Glomerular visceral epithelial cell (primary cell): ENCODE results near the gene TEX101.

ENCODE experiments used
- DNase-seq: peaks from one replicate; pipeline ENCODE4 v3.0.0-alpha.2; 2016; ENCODE audit errors: extremely low spot score

Gene TEX101

GRCh38 chr19:43446746-43447489 lies 32.2 kb downstream of the TEX101 start:
- peak; percentile 75 for DNase-seq

- DNase-seq, result no peak
Observed at GRCh38 chr19:43447655-43448054, 33.0 kb downstream of the TEX101 start.

GRCh38 chr19:43450545-43450997 lies 35.9 kb downstream of the TEX101 start:
- peak; percentile 69 for DNase-seq

GRCh38 chr19:43452582-43452981 lies 37.9 kb downstream of the TEX101 start:
- DNase-seq, result no peak

GRCh38 chr19:43454031-43454430 lies 39.3 kb downstream of the TEX101 start:
- DNase-seq, result no peak

GRCh38 chr19:43455321-43456113 lies 40.8 kb downstream of the TEX101 start:
- no peak for DNase-seq

- DNase-seq, result no peak
Observed at GRCh38 chr19:43457809-43458208, 43.1 kb downstream of the TEX101 start.

GRCh38 chr19:43460362-43461016 lies 45.8 kb downstream of the TEX101 start:
- DNase-seq, result no peak

- DNase-seq, result no peak
Observed at GRCh38 chr19:43461303-43461702, 46.6 kb downstream of the TEX101 start.

- DNase-seq, result no peak
Observed at GRCh38 chr19:43462383-43462782, 47.7 kb downstream of the TEX101 start.

GRCh38 chr19:43462785-43463380 lies 48.2 kb downstream of the TEX101 start:
- DNase-seq, result no peak

- peak; percentile 96 for DNase-seq
Observed at GRCh38 chr19:43463381-43464133, 48.9 kb downstream of the TEX101 start.

- DNase-seq, result no peak
Observed at GRCh38 chr19:43464134-43464775, 49.6 kb downstream of the TEX101 start.

- no peak for DNase-seq
Observed at GRCh38 chr19:43465468-43466120, 50.9 kb downstream of the TEX101 start, which contains the start of gene LYPD3. Gene LYPD3, minus strand, starts transcription at chr19:43465608. Its CDS starts 37 bp downstream, at chr19:43465571.

GRCh38 chr19:43466793-43467192 lies 52.1 kb downstream of the TEX101 start:
- no peak for DNase-seq

GRCh38 chr19:43467276-43467675 lies 52.6 kb downstream of the TEX101 start:
- DNase-seq, result no peak

- DNase-seq, result no peak
Observed at GRCh38 chr19:43467730-43468129, 53.0 kb downstream of the TEX101 start.
